NCI-H1092 (cell line): ENCODE data around the gene ARMS2.

Experiments
- DNase-seq: peaks from one replicate; lab custom pipeline; 2025; lab: John Stamatoyannopoulos, UW

The ARMS2 gene

GRCh38 chr10:122450353-122450990, 4.0 kb upstream of the ARMS2 start:
- DNase-seq: no peak

- no peak for DNase-seq
These were observed 382 bp upstream of the ARMS2 start for GRCh38 chr10:122454071-122454470.

GRCh38 chr10:122455376-122456079, 1.1 kb downstream of the ARMS2 start:
- DNase-seq: no peak

- no peak for DNase-seq
These were observed 3.5 kb downstream of the ARMS2 start for GRCh38 chr10:122457934-122458333.

- no peak for DNase-seq
These were observed 4.2 kb downstream of the ARMS2 start for GRCh38 chr10:122458693-122459092.

DNA sequence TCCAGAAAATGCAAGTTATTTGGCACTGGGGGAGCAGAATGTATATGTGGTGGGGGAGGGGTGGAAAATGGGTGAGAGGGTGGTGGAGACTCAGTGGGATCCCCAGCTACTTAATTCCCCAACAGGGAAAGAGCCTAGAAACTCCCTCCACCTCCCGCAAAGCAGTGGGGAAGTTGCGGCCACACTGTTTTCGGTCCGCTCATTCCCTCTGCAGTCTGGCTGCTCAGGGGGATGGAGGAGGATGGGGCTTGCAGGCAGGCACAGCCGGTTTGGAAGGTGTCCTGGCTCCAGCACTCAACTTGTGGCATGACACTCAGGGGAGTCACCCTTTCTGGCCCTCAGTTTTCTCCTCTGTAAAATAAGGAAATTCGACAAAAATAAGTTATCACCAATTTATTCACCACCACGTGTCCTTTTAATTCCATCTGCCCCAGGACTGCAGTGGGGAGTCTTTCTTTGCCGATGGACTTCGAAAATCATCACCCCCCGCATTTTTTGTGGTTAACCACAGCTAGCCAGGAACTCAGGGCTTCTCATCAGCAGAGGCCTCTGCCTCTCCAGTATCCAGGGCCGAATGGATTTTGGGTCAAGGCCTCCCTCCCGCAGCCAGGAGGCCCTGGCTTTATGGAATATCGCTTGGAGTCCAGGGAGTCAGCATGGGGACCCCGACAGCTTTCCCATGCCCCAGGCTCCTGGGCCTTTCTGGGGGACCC, 5.3 kb downstream of the ARMS2 start:
- no peak for DNase-seq

- DNase-seq: no peak
These were observed 6.4 kb downstream of the ARMS2 start for GRCh38 chr10:122460891-122461293.

DNA sequence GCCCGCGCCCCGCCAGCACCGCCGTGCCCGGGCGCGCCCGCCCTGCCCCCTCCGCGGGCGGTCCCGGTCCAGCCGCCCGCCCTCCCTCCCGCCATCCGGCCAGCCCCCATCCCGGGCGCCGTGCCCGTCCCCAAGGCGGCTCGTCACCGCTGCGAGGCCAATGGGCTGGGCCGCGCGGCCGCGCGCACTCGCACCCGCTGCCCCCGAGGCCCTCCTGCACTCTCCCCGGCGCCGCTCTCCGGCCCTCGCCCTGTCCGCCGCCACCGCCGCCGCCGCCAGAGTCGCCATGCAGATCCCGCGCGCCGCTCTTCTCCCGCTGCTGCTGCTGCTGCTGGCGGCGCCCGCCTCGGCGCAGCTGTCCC, 6.9 kb downstream of the ARMS2 start, which contains the start of gene HTRA1:
TSS of gene HTRA1 (plus strand) at position 187 of the 362 bp plus-strand sequence. CDS start at position 287, 100 bp downstream.
- no peak for DNase-seq

- DNase-seq: no peak
These were observed 7.5 kb downstream of the ARMS2 start for GRCh38 chr10:122461729-122462532.

DNA sequence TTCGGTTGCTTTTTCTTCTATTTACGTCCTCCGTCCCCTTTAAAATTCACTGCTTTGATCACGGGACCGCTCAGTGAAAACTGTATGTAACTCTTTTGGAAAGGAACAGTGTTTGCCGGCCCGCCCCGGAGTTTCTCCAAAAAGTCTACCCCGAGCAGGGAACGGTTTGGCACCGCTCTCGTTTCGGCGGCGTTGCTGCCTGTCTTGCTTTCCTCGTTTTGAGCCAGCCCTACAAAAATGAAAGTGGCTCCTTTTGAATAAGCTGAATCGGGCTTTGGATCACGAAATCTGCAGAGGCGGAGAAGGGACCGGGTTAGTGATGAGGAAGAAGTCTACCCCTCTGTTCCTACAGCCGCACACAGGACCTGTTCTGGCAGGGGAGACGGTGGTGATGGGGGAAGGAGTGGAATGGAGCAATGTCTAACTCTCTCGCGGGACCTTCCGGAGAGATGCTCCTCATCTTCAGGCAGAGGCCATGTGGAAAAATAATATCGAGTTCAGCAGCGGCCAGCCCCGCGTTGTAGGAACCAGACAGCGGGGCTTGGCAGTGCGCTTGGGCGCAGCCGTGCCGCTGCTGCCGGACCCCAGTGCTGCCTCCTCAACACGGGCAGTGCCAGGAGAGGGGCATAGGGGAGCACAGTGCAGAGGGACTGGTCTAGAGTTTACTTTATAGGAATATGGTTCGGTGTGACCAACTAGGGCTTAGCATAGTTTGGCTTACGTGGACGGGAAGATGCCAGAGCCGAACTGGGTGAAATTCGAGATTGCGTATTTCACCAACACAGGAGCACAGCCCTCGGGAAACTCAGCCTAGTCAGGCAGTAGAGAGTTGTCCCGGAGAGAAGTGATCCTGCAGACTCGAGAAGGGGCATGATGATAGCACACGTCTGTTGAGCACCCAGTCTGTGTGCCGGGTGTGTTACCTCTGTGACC, 8.3 kb downstream of the ARMS2 start:
- DNase-seq: no peak

- no peak for DNase-seq
These were observed 9.2 kb downstream of the ARMS2 start for GRCh38 chr10:122463466-122464249.

DNA sequence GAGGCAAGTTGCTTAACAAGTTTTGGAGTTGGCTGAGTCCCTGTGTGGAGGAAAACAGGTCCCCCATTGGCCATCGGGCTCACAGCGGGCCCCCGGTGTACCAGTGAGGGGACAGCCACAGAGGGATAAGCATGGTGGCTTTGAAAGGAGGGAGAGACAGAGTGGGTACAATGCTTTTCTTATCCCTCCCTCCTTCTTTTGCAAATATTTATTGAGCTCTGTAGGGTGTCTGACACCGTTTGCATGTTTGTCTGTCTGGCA, 9.7 kb downstream of the ARMS2 start:
- DNase-seq: no peak

- DNase-seq: no peak
These were observed 10.1 kb downstream of the ARMS2 start for GRCh38 chr10:122464586-122464985.

DNA sequence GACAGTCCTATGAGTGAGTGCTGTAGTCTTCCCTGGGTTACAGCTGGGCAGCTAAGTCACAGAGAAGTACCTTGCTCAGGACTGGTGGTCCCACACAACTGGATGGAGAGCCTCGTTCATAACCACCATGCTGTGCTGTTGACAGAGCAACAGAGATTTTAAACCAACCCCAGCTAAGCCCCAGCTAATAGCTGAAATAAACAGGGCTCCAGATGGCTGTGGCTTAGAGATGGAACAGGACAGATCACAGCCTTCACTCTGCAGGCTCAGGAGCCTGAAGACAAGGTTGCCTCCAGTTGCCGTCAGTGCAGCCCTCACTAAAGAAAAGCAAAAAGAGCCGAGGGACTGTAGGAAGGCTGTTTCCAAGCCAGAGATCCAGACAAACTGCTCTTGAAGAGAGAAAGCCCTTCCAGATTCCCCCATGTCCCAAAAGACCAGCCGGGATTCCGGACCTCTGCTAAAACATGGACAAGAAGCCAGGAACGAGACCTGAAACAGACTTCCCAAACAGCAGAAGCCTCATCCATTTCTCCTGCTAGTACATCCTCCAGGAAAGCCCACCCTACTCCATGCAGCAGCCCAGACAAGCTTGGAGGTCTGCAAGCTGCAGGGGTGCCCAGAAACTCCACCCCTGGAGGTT, 11.1 kb downstream of the ARMS2 start:
- no peak for DNase-seq

DNA sequence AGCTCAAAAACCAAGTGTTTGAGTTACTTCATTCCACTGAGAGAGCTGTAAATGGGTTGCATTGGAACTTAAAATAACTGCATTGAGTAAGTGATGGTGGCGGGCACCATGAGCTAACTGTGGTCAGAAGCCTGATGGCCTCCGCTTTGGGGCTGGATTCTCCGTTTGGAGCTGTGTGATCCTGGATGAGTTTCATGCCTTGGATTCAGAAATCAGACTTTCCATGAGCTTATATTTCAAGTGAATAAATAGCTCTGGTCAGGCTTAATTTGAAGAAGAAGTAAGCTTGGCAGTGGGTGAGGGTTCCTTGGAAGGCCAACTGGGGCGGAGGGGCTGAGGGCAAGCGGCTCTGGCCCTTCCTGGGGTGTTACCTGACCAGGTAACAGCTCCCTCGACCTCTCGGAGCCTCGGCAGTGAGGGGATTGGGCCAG, 12.5 kb downstream of the ARMS2 start:
- no peak for DNase-seq

DNA sequence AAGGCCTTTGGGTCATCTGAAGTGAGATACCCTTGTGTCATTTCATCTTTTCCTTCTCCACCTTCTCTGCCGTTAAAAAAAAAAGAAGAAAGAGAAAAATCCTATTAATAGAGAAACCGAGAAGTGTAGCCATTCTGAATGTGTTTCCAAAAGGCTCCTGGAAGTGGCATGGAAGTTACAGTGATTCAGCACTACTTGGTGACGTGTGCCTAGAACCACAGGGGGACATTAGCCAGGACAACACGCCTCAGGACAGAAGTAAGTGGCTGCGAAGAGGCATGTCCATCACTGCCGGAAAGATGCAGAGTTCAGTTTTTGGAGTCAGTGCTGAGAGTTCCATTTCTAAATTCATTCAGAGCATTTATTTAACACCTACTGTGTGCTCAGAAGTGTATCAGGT, 13.2 kb downstream of the ARMS2 start:
- no peak for DNase-seq

DNA sequence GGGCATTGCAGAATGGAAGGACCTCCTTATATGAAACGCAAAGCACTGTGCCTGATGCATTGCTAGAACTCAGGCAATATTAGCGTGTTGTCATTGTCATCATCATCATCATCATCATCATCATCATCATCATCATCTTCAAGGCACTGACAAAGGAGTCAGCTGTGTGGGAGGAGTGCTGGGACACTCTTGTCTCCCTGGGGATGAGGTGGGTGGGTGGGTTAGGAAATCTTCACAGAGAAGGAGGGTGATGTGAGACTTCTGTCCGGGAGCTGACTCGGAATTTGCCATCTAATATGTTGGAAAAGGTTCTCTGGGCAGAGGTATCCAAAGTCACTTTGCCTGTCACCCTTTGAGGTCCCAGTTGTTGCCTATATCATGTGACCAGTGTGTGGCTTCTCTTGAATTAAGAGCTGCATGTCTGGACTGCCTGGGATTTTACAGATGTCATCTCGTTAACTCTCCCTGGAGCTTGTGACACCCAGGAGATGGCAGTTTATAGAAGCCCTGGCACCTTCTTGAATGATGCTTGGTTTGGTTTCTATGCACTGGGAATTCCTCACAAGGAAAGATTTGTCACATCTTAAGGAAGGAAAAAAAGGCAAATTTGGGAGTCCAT, 14.0 kb downstream of the ARMS2 start:
- no peak for DNase-seq

GRCh38 chr10:122468926-122469781, 14.7 kb downstream of the ARMS2 start:
- DNase-seq: no peak

- DNase-seq: no peak
These were observed 15.4 kb downstream of the ARMS2 start for GRCh38 chr10:122469848-122470247.
